H1 (cell line): Measurements from ENCODE around the gene FGF14.

Experiments
- EP300 ChIP-seq, 2 experiments: IDR thresholded peaks; 1 replicate in 1 of 2; 2 replicates in 1 of 2; pipeline ENCODE4 v1.6.1; 2011 to 2012; ENCODE audit warnings: low read depth in 2 of 2, low read length in 2 of 2, mild to moderate bottlenecking in 2 of 2, borderline replicate concordance in 1 of 2, inconsistent platforms in 1 of 2, moderate library complexity in 1 of 2
- HDAC2 ChIP-seq, 2 experiments: fragments of 300-600 bp in 1 of 2; sonication (generic) in 1 of 2; IDR thresholded peaks; 2 replicates each; pipeline ENCODE4 v1.6.1; 2011 to 2012; ENCODE audit warnings: low read depth in 2 of 2, low read length in 2 of 2, mild to moderate bottlenecking in 2 of 2, moderate library complexity in 2 of 2, borderline replicate concordance in 1 of 2, inconsistent platforms in 1 of 2
- HDAC6 ChIP-seq: IDR thresholded peaks from one replicate; pipeline ENCODE4 v1.7.1; 2012; ENCODE audit warnings: low read depth, mild to moderate bottlenecking, inconsistent platforms, low read length, moderate library complexity
- KDM4A ChIP-seq: IDR thresholded peaks from one replicate; pipeline ENCODE4 v1.7.1; 2012; ENCODE audit warnings: low read depth, mild to moderate bottlenecking, moderate library complexity, low read length, inconsistent platforms; ENCODE audit not compliant: severe bottlenecking
- NRF1 ChIP-seq: IDR thresholded peaks from 2 replicates; pipeline ENCODE4 v1.6.1; 2011; ENCODE audit warnings: mild to moderate bottlenecking, low read depth, low read length, improper control_type of control experiment
- SIN3A ChIP-seq, 2 experiments: IDR thresholded peaks in 1 of 2; conservative IDR thresholded peaks in 1 of 2; 2 replicates each; pipeline ENCODE4 v1.6.1; 2011 to 2012; ENCODE audit warnings: low read length in 2 of 2, improper control_type of control experiment in 1 of 2, low read depth in 1 of 2, mild to moderate bottlenecking in 1 of 2
- SIRT6 ChIP-seq: IDR thresholded peaks from one replicate; pipeline ENCODE4 v1.7.1; 2012; ENCODE audit warnings: low read length, inconsistent platforms
- TAF1 ChIP-seq: IDR thresholded peaks from 2 replicates; pipeline ENCODE4 v1.6.1; 2011; ENCODE audit warnings: mild to moderate bottlenecking, low read depth, low read length
- TCF12 ChIP-seq: IDR thresholded peaks from 2 replicates; pipeline ENCODE4 v1.6.1; 2011; ENCODE audit warnings: low read depth, mild to moderate bottlenecking, low read length
- TEAD4 ChIP-seq: IDR thresholded peaks from 2 replicates; pipeline ENCODE4 v1.6.1; 2012; ENCODE audit warnings: low read depth, low read length, inconsistent platforms, mixed read lengths
- ZNF274 ChIP-seq: IDR thresholded peaks from 2 replicates; pipeline ENCODE4 v1.7.0; 2012; ENCODE audit warnings: low read length, borderline replicate concordance; ENCODE audit errors: extremely low read depth
- TF ChIP-seq, protein P1 (sequence below), 3 experiments: IDR thresholded peaks; 1 replicate in 2 of 3; 2 replicates in 1 of 3; pipeline versions ENCODE4 v1.5.1 to v1.6.1; 2011; ENCODE audit warnings: low read length in 3 of 3, mild to moderate bottlenecking in 3 of 3, inconsistent platforms in 2 of 3, low read depth in 1 of 3, moderate library complexity in 1 of 3; ENCODE audit not compliant: insufficient read depth in 1 of 3; ENCODE audit errors: control extremely low read depth in 1 of 3
- TF ChIP-seq, protein P2 (sequence below): IDR thresholded peaks from 2 replicates; pipeline ENCODE4 v1.6.1; 2012; ENCODE audit warnings: inconsistent platforms

DNA sequence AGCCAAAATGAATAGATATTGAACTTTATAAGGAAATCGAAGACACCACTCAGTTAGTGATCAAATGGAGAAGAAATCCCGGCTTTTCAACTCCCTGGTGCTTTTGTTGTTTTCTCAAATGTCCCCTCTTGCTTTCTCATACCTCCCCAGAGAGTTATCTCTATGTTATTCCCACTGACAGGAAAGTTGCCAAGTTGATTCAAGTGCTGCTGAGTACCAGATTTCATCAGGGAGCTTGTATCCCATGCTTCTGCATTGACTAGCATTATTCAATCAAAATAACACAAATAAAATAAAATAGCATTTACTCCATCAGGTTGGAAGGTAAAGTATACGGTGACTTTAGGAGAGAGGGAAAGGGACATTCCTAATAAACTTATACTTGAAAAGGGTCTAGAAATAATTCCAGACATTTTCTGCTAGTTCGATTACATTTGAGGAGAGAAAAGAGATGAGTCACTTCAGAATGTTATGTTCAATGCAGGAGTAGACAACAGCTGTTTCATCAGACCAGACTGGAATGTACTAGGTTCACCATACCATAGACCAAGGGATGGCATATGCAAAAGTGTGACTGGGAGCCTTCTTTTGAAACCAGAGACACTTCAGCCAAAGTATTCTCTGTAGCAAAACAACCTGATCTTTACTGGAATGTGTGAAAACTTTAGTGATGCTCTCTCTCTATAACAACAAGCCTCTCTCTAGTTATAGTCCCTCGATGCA is 397.8 kb downstream of the FGF14 start:
- TF ChIP-seq TCF12 (no peak), HDAC2 (IDR thresholded peaks at IDR 0.05; ENCODE audit: borderline replicate concordance in 1 of 2, low read depth in 2 of 2, low read length in 2 of 2) (no peak), ZNF274 (no peak), SIRT6 (no peak), TEAD4 (no peak), KDM4A (no peak), SIN3A (conservative IDR thresholded peaks at IDR 0.05 in 1 of 2, IDR thresholded peaks at IDR 0.05 in 1 of 2; ENCODE audit: low read depth in 1 of 2, low read length in 2 of 2) (no peak), EP300 (IDR thresholded peaks at IDR 0.05; ENCODE audit: borderline replicate concordance in 1 of 2, low read depth in 2 of 2, low read length in 2 of 2) (no peak), TAF1 (no peak), HDAC6 (no peak), NRF1 (no peak)
- TF ChIP-seq, protein P1, sequence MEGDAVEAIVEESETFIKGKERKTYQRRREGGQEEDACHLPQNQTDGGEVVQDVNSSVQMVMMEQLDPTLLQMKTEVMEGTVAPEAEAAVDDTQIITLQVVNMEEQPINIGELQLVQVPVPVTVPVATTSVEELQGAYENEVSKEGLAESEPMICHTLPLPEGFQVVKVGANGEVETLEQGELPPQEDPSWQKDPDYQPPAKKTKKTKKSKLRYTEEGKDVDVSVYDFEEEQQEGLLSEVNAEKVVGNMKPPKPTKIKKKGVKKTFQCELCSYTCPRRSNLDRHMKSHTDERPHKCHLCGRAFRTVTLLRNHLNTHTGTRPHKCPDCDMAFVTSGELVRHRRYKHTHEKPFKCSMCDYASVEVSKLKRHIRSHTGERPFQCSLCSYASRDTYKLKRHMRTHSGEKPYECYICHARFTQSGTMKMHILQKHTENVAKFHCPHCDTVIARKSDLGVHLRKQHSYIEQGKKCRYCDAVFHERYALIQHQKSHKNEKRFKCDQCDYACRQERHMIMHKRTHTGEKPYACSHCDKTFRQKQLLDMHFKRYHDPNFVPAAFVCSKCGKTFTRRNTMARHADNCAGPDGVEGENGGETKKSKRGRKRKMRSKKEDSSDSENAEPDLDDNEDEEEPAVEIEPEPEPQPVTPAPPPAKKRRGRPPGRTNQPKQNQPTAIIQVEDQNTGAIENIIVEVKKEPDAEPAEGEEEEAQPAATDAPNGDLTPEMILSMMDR (IDR thresholded peaks at IDR 0.05; ENCODE audit: control extremely low read depth in 1 of 3, insufficient read depth in 1 of 3, low read depth in 1 of 3, low read length in 3 of 3): no peak
- TF ChIP-seq, protein P2, sequence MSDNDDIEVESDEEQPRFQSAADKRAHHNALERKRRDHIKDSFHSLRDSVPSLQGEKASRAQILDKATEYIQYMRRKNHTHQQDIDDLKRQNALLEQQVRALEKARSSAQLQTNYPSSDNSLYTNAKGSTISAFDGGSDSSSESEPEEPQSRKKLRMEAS: no peak
